HG03097 (cell line): ENCODE results near the gene JMJD4.

ENCODE experiments used
- ATAC-seq: cut with Tn5 transposase; IDR thresholded peaks from one replicate; pipeline ENCODE4 v1.9.1; 2021; ENCODE audit not compliant: unreplicated experiment, low FRiP score

Gene JMJD4

DNA sequence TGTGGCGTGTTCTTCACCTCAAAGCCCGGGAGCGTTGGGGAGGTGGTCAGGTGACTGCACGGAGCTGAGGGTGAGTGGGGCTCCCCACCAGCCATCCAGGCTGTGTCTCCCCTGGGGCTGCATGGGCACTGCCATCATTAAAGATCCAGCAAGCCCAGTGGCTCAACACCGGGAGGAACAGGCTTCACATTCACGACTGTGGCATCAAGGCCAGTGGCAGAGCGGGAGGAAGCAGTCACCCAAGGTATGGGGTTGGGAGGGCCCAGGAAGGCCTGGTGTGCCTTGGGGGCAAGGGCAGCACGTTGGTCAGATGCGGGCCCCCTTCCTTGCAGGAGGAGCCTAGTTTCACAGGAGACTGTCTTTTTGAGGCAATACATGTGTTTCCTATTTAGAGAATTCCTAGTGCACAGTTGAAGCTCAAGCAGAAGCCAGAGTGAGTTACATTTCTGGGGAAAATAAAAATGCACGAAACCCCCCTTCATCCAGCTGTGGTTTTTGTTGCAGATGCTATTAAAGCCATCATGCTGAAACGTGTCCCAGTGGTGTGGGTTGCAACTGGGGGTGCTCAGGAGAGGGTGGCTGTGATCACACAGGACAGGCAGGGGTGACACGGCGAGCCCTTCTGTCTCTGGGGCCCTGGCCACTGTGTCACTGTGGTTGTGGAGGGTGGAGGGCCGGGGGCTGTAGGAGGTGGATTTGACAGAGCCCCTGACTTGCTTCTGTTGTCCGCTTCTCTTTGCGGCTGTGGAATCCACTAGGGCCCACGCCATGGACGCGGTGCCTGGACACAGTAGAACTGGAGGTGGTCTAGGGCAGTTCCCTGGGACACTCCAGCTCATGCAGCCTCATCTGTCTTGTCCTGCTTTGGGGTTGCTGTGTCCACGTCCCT, 34.2 kb upstream of the JMJD4 start:
- no peak for ATAC-seq

DNA sequence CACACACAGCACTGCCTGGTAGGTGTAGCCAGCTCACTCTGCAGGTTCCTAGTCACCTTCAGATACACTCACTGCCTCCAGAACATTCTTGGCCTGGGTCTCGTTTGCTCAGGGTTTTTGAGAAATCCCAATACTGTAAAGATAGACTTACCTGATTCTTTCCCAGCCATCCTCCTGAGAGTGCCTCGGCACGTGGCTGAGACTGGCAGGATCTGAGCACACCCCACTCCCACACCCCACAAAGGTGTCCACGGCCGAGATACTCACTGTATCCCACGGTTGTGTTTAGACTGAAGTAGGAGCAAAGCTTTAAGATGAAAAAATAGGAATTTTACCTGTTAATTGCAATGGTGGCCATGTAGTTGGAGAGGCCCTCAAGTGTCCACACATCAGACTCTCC, 33.5 kb upstream of the JMJD4 start:
- ATAC-seq: no peak

DNA sequence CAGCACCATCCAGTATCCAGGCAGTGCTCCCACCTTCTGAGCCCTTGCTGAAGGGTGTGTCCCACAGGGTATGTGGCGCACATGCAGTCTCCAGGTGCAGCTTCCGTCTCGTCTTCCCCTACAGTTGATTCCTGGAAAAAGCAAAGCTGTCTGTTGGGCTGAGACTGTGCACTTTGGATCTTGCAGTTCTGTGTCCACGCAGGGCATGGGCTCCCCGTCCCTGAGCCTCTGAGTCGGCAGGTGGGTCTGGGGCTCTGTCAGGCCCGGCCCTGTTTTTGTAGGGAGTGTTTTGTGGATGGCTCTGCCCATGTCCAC, 33.0 kb upstream of the JMJD4 start:
- ATAC-seq: no peak

DNA sequence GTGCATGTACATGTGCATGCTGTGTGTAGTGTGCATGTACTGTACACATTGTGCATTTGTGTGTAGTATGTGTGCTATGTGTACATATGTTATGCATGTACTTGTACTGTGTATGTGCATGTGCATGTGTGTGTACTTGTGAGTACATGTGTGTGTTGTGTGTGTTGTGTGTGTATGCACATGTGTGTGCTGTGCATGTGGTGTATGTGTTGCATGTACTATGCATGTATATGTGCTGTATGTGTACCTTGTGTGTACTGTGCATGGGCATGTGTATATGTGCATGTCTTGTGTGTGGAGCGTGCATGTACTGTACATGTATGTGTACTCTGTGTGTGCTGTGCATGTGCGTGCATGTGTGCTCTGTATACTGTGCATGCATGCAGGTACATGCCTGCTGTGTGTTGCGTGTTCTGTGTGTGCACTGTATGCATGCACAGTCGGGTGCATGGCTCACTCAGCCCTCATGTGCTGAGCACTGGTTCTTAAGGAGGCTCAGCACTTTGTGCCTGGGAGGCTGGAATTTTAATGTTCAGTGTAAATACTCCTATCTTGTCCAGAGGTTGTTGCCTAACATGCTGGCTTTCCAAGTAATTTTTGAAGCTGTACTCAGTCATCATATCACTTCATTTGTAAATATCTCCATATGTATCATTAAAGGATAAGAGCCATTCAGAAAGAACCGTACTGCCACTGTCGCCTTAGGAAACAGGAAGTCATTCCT, 32.5 kb upstream of the JMJD4 start:
- no peak for ATAC-seq

DNA sequence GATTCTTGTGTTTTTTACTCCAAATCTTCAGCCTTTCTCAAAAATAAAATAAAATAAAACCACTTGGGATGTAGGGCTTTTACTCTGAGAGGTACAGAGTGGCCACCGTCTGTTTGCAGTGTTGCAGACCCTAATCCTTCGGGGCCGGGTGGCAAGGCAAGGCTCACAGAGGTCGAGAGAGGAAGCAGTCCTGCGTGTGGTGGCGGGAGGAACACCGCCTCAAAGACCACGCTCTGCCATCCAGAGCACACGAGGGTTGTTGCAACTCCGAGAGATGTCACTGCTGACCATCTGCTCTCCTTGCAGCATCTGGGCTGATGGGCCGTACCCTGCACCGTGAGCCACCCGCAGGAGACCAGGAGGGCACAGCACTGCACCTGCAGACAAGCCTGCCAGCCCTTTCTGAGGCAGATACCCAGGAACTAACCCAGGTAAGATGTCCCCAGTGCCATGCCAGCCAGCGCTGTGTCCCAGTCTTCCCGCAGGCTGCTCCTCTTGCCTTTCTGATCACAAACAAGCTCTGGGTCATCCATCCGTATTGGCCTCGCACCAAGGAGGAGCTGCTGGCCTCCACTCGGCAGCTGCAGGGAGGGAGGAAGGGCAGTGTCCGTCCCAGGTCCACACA, 31.7 kb upstream of the JMJD4 start:
- ATAC-seq: no peak

DNA sequence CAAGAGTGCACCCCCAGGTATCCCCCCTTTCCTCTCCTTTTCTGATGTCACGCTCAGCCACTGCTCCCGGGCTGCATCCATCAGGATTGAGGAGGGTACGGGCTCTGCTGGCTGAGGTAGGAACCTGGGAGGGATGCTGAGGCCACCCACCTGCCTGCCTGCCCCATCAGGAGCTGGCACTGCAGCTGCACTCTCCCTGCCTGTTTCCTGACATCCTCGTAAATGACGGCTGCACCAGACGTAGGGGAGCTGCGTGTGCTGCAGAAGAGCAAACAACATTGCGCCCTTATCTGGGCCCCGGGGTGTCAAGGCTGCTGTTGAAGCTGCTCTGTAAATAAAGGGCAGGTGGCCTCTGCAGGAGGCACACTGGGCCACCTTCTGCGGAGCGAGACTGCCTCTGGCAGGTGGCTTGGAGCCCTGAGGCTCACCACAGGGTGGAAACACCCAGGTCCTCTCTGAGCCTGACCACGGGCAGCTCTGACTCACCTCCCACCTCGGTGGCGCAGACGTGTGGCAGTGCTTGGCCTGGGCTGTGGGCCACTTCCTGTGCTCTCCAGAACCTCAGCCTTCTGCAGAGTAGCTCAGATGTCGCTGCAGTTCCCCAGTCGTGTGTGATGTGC, 31.0 kb upstream of the JMJD4 start:
- ATAC-seq: no peak

DNA sequence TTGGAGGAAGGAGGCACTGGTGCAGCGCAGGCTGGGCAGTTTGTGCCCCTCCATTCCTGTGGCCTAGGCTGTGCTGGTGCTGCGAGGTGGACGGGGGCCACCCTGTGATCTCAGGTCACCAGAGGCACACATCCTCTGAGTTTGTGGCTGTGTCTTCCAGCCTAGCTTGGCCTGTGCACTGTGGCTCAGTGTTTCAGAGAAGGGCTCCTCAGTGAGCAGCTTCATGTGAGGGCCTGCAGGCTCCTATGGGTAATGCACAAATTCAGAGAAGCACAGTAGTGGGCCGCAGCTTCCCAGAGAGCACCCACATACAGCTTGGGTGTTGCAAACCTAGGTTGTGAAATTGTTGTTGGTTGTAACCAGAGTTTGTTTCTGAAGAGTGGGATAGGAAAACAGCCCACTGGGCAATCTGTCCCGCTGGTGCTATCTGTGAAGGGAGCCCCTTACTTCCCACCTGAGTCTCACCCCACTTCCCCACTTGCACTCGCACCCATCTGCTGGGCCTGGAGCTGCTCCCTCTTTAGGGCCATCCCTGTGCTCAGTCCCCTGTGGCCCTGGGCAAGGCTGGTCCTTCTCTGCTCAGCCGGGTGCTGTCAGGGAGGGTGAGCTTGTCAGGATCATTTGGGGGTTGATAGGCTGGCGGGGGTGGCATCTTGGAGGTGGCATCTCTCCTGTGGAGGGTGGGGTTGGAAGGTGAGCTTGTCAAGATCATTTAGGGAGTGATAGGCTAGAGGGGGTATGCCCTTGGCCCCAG, 30.3 kb upstream of the JMJD4 start:
- ATAC-seq: no peak

DNA sequence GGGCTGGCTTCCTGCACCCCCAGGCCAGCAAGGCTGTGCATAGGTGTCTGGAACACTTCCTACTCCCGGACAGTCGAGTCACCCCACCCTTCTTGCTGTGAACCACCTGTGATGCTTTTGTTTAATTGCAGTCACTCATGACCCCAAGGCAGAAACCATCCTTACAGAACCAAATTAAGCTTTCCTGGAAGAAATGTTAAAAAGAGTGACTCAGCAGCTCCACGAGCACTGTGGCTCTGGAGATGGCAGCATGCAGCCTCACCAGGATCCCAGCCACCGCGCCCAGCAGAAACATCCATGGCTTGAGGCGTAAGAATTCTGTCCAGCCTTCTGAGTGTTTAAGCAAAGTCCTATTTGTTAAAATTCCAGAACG, 28.9 kb upstream of the JMJD4 start:
- ATAC-seq: no peak

DNA sequence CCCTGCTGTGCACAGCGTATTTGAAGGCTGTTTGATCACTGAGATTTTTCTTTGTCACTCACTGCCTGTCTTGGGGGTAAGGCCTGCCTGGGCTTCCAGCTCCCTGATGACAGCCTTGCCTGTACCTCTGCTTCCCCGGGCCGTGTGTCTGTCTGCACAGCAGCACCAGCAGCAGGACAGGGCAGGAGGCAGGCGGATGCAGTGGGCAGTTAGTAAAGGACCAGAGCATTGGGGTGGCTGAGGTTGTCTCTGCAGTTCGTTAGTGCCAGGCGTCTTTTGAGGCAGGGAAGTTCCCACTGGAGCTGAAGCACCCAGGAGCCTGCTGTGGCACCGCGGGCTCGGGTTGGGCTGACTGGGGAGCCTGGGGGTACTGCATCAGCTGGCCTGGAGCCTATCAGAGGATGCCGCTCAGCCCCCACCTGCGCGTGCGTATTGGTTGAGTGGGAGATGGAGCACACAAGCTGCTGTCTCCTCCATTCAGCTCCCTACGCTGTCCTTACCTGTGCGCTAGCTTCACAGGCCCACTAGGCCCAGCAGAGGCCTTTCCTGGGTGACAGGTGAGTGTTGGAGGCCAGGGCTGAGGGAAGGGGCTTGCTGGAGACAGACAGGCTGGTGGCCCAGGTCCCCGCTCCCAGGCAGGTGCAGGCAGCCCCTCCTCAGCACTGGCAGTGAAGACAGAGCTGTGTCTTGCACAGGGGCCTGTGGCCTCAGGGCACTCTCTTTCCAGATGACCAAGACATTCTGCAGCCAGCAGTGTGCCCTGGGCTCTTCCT, 28.3 kb upstream of the JMJD4 start:
- ATAC-seq: no peak

DNA sequence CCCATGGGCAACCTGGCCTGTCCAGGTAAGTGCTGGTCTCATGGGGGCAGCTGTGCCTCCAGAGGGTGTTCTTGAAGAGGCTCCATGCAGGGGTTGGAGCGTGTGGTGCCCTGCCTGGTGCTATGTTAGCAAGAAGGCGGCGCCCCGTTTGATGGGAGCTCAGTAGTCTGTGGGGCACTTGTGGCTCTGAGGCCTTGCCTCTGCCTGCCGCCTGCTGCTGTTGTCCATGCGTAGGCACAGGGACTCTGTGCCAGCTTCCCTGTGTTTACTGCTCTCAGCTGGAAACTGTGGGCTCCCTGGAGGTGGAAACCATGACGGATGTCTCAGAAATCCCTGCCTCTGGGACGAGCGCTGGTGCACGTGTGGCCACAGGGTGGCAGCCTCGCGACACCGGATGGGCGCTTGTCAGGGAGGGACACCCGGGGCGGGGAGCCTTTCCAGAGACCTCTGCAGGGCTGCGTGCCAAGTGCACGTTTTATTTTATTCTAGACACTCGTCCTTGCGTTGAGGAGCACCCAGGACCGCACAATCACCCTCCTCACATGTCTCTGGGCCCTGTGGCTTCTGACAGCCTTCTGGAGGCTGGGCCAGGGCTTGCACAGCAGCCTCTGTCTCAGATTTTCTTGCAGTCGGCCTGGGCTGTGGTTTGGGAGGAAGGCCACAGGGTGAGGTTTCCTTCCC, 27.3 kb upstream of the JMJD4 start:
- ATAC-seq: no peak

DNA sequence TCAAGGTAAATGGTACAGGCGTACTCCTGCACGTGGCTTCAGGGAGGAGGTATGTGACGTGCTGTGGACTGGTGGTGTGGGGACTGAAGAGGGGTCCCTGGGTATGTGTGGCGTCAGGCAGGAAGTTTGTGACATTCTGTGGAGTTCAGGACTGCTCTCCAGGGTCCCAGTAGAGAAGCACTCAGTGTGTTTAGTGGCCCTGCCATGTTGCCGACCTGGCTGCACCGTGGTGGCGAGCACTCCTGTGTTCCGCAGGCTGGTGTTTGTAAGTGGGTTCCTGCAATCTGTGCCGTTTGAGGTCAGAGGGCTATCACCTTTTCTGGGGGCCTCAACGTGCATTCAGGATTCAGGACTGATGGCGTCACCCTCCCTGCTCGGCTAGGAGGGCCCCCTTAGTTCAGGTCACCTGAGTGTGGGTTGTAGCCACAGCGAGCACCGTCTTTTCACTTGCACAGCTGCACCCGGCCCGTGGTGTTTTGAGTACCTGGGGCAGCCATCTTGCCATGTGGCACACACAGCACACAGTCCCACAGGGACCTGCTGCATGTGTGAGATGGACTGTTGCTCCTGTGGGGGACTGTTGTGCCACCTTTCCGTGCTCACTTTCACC, 26.6 kb upstream of the JMJD4 start:
- no peak for ATAC-seq

DNA sequence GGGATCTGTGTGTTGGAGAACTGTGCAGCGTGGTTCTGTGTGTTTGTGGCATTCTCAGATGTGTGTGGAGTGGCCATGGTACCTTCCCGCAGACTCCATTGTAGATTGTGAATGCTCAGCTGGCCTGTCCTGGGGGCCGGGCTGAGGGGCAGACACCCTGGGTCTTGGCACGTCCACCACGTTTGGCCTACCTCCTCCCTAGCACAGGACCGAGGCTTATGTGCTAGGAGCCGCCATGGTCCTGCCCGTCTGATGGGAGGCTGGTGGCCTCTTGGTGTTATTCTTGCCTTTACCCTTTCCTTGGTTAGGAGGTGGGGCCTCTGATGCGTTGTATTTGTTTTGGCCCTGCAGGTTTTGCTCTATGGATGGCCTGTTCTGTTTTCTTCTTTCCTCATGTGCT, 25.3 kb upstream of the JMJD4 start:
- ATAC-seq: no peak

DNA sequence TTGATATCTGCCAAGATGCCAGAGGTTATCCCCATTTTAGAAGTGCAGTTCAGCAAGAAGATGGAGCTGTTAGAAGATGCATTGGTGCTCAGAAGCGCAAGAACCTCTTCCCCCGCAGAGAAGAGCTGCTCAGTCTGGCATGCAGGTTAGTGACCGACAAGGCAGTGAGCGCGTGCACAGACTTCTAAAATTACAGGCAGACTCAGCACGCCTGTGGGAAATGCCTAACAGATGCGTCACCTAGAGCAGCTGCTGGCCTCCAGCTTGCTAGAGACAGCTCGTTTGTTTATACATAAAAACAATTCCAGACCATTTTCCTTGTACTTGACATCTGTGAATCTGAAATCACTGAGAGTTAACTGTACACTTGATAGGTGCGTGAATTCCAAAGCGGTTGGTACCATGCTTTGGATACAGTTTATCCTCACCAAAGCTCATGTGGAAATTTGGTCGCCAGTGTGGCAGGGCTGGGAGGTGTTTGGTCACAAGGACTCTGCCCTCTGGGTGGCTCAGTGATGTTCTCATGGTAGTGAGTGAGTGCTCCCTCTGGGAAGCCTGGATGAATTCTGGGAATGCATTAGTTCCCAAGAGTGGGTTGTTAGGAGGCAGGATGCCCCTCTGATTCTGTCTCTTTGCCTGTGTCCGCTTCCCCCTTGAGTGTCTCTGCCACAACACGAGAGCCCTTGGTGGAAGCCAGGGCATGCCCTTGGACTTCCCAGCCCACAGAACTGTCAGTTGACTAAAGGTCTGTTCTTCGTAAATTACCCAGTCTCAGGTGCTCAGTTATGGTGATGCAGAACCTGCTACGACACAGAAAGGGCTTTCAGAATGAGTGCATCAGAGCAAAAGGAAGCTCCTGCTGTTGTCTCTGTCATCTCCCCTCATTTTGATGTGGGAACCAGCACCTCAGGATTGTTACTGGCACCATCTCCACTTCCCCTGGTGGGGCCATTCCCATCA, 24.5 kb upstream of the JMJD4 start:
- ATAC-seq: no peak

DNA sequence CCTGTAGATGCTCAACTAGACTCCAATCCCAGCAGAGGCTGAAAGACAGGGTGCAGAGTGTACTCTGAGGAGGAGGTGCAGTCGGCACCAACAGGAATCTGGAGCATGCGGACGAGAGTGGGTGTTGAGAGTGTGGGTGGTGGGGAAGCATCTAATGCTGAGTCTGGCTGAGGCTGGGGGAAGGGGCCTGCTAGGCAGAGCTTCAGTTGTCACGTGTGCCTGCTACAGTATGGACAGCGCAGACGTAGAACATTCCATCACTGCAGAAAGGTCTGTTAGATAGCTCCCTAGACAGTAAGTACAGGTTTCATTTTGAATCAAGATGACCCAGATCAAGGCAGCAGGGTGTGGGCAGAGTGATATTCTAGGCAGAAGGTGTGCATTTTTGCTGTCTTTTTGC, 23.3 kb upstream of the JMJD4 start:
- no peak for ATAC-seq

DNA sequence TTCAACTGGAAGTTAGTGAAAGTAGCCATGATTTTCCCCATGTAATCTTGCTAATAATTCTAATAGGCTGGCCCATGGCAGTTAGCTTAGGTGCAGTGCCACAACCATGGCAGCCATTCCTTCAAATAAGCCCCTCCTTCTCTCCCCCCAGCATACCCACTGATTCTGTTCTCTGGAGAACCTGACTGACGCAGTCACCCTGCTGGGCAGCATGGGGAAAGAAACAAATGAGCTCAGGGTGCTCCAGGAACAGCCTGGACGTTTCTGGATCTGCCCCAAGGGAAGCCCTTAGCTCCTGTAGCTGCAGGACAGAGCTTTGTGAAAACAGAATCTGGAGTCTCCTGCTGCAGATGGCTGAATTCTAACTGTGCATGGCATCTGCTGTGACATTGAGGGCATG, 22.7 kb upstream of the JMJD4 start:
- ATAC-seq: no peak

DNA sequence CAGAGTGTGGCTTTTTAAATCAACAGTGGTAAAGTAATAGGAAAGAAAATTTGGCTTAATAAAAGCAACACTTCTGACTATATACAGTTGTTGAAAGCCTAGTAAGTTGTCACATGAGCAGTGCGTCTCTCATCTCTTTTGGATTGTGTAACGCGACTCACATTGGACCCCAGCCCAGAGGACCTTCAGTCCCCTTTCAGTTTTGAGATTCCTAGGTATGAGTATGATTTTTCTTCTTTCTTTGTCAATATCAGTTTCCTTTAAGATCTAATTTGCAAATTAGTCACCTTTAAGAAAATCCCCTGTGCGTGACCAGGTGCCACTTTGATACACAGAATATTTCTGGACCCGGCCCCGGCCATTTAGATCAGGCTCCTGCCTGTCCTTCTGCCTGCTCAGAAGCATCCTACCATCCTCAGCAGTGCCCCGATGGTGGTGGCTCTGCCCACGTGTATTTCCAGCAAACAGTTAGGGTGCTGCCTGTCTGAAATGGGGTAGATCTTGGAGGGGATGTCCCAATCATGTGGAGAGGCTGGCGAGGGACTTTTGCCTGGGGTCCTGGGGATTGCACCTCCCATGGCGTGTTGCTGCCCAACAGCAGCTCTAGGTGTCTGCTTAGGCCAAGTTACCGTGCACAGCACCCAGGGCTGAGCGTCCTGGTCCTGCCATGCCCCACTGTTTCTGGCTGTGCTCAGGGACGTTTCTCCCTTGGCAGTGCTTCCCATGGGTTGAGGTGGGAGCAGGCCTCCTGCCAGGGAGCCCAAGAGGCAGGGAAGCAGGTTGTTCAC, 21.3 kb upstream of the JMJD4 start:
- ATAC-seq: no peak

DNA sequence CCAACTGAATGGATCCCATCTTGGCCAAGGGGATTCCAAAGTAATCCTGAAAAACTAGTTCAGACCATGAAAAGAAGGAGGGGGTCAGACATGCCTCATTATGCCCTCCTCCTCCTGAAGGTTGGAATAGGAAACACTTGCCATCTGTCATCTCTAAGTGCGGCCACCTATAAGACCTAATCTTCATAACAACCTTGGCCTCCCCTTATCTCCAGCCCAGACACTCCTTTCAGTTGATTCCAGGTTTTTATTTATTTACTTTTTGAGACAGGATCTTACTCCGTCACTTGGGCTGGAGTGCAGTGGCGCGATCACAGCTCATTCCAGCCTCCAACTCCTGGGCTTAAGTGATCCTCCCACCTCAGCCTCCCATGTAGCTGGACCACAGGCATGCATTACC, 19.9 kb upstream of the JMJD4 start:
- ATAC-seq: no peak
